ENCODE data around the gene CDC5L. TPM values are rescaled to one million over a fixed set of nuclear protein-coding genes. Genes with fewer than 3 reads are reported as not detected.
A peak's percentile ranks its signal among the peaks of the same experiment; 100 is the strongest.
"Not testable (repeated sequence)": the region's sequence is repeated elsewhere in the genome, so short reads cannot be mapped to it uniquely, and the experiment has no call there.

The CDC5L gene
- total RNA-seq: 16.5 TPM
- long read RNA-seq, full-length matches to known transcripts: 39 of 49 reads
- long read RNA-seq, partial matches to known transcripts: 3 of 49 reads
- long read RNA-seq, other reads (novel, unspliced or antisense): 7 of 49 reads

GRCh38 chr6:44387346-44388134 is at the start of gene CDC5L:
Gene CDC5L, plus strand, starts transcription at chr6:44387706. Its CDS starts 118 bp downstream, at chr6:44387824.
- DNase-seq (peak; percentile 96), ATAC-seq (ENCODE audit: poor library complexity) (peak; percentile 92)
- intact Hi-C loops (cut with DNase I): no loop called here

GRCh38 chr6:44338228-44339122 is 49.0 kb upstream of the CDC5L start:
- ATAC-seq (ENCODE audit: poor library complexity) (peak; percentile 82), DNase-seq (peak; percentile 55)
- intact Hi-C loops (cut with DNase I): loop anchor here (2.0 kb wide), 1 partner anchor 242 kb away; no protein-coding TSS in a partner anchor

- intact Hi-C loops (cut with DNase I): loop anchor here (2.0 kb wide), 1 partner anchor 242 kb away; no protein-coding TSS in a partner anchor
- DNase-seq (no peak), ATAC-seq (ENCODE audit: poor library complexity) (no peak)
These were observed 48.2 kb upstream of the CDC5L start for GRCh38 chr6:44339301-44339700.

DNA sequence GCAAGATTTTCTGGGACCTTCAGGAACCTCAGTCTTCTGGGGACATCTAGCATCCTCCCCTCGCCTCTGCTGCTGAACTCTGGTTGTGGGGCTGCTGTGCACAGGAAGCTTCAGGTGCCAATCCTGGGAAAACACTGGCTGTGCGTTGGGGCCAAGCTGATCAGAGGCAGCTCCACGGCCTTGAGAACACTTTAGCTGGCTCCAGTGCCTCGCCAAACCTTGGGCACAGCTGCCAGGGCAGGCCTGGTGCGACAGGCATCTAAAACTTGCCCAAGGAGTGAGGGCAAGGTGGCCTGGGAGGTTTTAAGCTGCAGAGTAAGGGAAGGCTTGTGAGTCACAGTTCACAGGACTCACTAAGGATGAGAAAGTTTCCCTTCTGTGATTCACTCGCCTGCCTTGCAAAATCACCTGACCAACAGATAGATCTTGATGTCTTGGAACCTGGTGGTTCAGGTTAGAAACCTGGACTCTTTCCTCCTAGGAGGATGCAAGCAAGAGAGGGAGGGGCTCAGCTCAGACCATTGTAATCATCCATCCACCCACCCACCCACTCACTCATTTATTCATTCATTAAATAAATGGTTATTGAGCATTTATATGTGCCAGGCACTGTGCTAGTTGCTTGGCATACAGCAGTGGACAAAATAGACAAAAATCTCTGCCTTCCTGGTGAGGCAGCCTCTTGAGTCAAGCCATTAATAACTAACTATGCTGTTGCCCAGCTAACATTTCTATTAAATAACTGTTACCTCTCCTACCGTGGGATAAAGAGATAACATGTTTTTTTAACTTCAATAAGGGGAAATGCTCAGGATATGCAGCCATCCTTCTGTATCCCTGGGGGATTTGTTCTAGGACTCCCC is 47.5 kb upstream of the CDC5L start:
- intact Hi-C loops (cut with DNase I): loop anchor here (2.0 kb wide), 1 partner anchor 243 kb away; no protein-coding TSS in a partner anchor
- DNase-seq (no peak), ATAC-seq (ENCODE audit: poor library complexity) (no peak)

DNA sequence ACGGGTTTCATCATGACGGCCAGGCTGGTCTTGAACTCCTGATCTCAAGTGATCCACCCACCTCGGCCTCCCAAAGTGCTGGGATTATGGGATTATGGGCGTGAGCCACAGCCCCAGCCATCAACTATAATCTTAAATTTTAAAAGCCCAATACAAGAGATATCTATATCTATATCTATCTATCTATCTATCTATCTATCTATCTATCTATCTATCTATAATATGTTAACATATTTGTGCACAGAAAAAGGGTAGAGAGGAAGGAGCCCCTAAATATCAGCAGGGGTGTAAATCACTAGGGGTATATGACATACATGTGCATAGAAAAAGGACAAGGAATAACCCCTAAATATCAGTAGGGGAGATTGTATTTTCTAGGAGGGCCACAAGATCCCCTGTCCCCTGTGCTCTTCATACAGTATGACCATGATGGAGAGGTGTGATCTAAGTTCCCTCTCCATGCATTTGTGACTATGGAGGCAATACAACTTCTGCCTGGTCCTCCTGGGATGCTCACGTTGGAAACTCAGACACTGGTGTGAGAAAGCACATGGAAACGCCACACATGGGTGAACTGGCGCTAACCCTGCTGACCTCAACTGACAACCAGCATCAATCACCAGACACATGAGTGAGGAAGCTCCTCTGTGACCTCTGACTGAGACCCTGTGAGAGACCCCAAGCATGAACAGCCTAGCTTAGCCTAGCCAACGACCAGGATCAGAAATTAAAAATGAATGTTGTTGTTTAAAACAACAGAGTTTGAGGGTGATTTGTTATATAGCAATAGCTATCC is 46.2 kb upstream of the CDC5L start:
- ATAC-seq (ENCODE audit: poor library complexity): no peak
- no peak for DNase-seq
- intact Hi-C loops (cut with DNase I): no loop called here

DNA sequence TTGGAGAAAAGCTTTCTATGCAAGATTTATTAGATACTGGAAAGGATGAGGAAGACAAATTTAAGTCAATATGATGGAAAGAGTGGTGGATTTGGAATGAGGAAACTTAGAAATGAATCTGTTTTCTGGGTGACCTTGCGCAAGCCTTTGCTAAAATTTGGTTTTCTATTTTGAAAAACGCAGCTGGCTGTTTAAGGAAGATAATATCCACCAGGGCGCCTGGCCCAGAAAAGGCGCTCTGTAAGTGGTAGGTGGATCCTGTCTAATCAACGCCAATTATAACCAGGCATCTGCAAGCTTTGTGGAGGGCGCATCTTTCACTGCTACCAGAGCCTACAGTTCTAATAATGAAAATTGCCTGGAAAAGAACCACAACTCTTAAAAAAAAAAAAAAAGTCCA is 45.5 kb upstream of the CDC5L start:
- intact Hi-C loops (cut with DNase I): no loop called here
- DNase-seq: peak; percentile 43
- peak; percentile 52 for ATAC-seq (ENCODE audit: poor library complexity)

DNA sequence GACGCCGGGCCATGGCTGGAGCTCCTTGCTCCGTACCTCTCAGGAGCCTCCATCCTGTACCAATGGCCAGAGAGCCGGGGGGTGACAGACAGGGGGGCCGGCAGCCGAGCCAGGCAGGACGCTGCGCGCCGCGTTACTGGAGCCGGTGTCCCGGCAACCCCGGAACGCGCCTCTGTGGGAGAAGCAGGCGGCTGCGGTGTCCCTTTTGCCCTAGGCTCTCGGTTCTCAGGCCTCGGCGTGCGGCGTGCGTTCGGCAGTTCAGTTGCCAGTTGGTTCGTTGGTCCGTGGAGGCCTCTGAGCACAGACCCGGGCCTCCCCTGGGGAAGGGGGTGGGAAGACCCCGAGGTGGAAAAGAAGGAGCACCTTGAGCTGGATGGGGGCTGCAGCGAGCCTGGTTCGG is 45.0 kb upstream of the CDC5L start, which contains the start of gene SPATS1:
Gene SPATS1, plus strand, starts transcription at position 162 of the 400 bp plus-strand sequence. CDS start 446 bp downstream, outside the sequence.
- peak; percentile 54 for DNase-seq
- intact Hi-C loops (cut with DNase I): no loop called here
- peak; percentile 61 for ATAC-seq (ENCODE audit: poor library complexity)

DNA sequence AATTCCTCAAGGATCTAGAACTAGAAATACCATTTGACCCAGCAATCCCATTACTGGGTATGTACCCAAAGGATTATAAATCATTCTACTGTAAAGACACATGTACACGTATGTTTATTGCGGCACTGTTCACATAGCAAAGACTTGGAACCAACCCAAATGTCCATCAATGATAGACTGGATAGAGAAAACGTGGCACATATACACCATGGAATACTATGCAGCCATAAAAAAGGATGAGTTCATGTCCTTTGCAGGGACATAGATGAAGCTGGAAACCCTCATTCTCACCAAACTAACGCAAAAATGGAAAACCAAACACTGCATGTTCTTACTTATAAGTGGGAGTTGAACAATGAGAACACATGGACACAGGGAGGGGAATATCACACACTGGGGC is 40.7 kb upstream of the CDC5L start:
- ATAC-seq (ENCODE audit: poor library complexity); intact Hi-C loops (cut with DNase I); DNase-seq: not testable (repeated sequence)

- DNase-seq (no peak), ATAC-seq (ENCODE audit: poor library complexity) (no peak)
- intact Hi-C loops (cut with DNase I): no loop called here
These were observed 37.4 kb upstream of the CDC5L start for GRCh38 chr6:44349904-44350649.

- ATAC-seq (ENCODE audit: poor library complexity); intact Hi-C loops (cut with DNase I); DNase-seq: not testable (repeated sequence)
These were observed 36.9 kb upstream of the CDC5L start for GRCh38 chr6:44350650-44350994.

DNA sequence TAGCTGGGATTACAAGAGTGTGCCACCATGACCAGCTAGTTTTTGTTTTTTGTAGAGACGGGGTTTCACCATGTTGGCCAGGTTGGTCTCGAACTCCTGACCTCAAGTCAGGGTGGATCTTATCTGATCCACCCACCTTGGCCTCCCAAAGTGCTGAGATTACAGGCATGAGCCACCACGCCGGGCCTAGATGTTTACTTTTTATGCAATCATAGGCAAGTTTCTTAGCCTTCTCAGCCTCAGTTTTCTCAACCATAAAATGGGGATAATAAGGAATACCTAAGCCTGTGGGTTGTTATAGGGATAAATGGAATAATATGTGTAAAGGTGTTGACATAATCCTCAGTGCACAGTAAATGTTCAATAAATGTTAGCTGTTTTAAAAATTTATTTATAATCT is 35.2 kb upstream of the CDC5L start:
- no peak for DNase-seq
- intact Hi-C loops (cut with DNase I): no loop called here
- no peak for ATAC-seq (ENCODE audit: poor library complexity)

DNA sequence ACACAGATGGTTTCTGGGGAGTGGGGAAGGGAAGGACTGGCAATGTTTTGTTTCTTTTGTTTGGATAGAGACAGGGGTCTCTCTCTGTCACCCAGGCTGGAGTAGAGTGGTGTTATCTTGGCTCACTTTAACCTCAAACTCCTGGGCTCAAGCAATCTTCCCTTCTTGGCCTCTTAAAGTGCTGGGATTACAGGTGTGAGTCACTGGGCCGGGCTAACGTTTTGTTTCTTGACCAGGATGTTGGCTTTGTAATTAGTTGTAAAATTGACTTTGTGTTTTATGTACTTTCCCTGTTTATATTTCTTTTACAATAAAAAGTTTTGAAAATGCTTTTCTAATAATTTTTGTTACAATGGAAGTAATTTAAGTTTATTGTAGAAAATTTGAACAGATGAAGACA is 34.2 kb upstream of the CDC5L start:
- intact Hi-C loops (cut with DNase I): no loop called here
- ATAC-seq (ENCODE audit: poor library complexity): no peak
- DNase-seq: no peak

- intact Hi-C loops (cut with DNase I): no loop called here
- ATAC-seq (ENCODE audit: poor library complexity) (no peak), DNase-seq (no peak)
These were observed 31.9 kb upstream of the CDC5L start for GRCh38 chr6:44355640-44356039.

GRCh38 chr6:44356487-44356886 is 31.0 kb upstream of the CDC5L start:
- intact Hi-C loops (cut with DNase I): no loop called here

GRCh38 chr6:44359973-44360372 is 27.5 kb upstream of the CDC5L start:
- no peak for DNase-seq
- intact Hi-C loops (cut with DNase I): no loop called here
- no peak for ATAC-seq (ENCODE audit: poor library complexity)

More at GRCh38 chr6:44356487-44356886, 31.0 kb upstream of the CDC5L start:
- no peak for DNase-seq
- no peak for ATAC-seq (ENCODE audit: poor library complexity)

- ATAC-seq (ENCODE audit: poor library complexity): no peak
- DNase-seq: no peak
- intact Hi-C loops (cut with DNase I): no loop called here
These were observed 25.6 kb upstream of the CDC5L start for GRCh38 chr6:44361947-44362346.

- intact Hi-C loops (cut with DNase I): no loop called here
- ATAC-seq (ENCODE audit: poor library complexity) (no peak), DNase-seq (no peak)
These were observed 24.1 kb upstream of the CDC5L start for GRCh38 chr6:44363377-44363926.

All from Right ventricle myocardium superior (tissue), 1 donor.